Spinal cord (tissue), 10 donors: ENCODE measurements around the gene KTN1. TPM values are rescaled to one million over a fixed set of nuclear protein-coding genes. Genes with fewer than 3 reads are reported as not detected.

ENCODE experiments used
- DNase-seq, 6 donors: peaks; one replicate each; pipeline versions ENCODE4 v3.0.0 to v3.0.0-alpha.2; 2013 to 2015; ENCODE audit warnings: low spot score in 6 of 6, low read depth in 4 of 6
- H3K27ac ChIP-seq: one replicate; pipeline ENCODE4 v1.5.1; 2013; ENCODE audit warnings: low read depth, low read length, control low read depth
- H3K27me3 ChIP-seq: one replicate; pipeline ENCODE4 v1.6.1; 2013; ENCODE audit warnings: low read length; ENCODE audit not compliant: control insufficient read depth, insufficient read depth
- H3K36me3 ChIP-seq: one replicate; pipeline ENCODE4 v1.6.1; 2013; ENCODE audit warnings: low read length; ENCODE audit not compliant: control insufficient read depth, insufficient read depth
- H3K4me1 ChIP-seq: one replicate; pipeline ENCODE4 v1.6.1; 2013; ENCODE audit warnings: low read length; ENCODE audit not compliant: control insufficient read depth, insufficient read depth
- H3K4me3 ChIP-seq: one replicate; pipeline ENCODE4 v1.5.1; 2013; ENCODE audit warnings: low read depth, low read length, control low read depth
- H3K9me3 ChIP-seq: one replicate; pipeline ENCODE4 v1.6.1; 2013; ENCODE audit warnings: low read length; ENCODE audit not compliant: control insufficient read depth, insufficient read depth
- WGBS: methylation state at CpG from one replicate; pipeline ENCODE4 v1.1.5; 2013; ENCODE audit warnings: missing lambda C conversion rate; ENCODE audit not compliant: insufficient coverage; 5-methylcytosine and 5-hydroxymethylcytosine counted together
- polyA plus RNA-seq, 2 donors: library from polyadenylated mRNA; unstranded; fragments of 120-200 nt; gene quantifications; one replicate each; pipeline ENCODE4 v1.2.1, GENCODE V29; 2013; ENCODE audit not compliant: insufficient read length in 2 of 2
- total RNA-seq, 2 donors: library from RNA; depleted of rRNA in 1 of 2; stranded (reverse); fragments of 120-200 nt in 1 of 2; fragments of >200 nt in 1 of 2; gene quantifications; one replicate each; pipeline versions ENCODE4 v1.2.3 to v1.2.4, GENCODE V29; 2013 to 2014
- donor health status: healthy.

KTN1 gene
- total and polyA plus RNA-seq, 4 donors: 164 to 229 (median 191) TPM

- no peaks in the 10 kb centered on the region for H3K4me1 ChIP-seq
- H3K9me3 ChIP-seq: no peaks in the 10 kb centered on the region
- WGBS: 100% methylated on average over 1 of the region's 2 CpGs
- no peak overlapping the region for H3K4me3 ChIP-seq
- no peaks in the 10 kb centered on the region for H3K36me3 ChIP-seq
- H3K27me3 ChIP-seq: no peaks in the 10 kb centered on the region
- H3K27ac ChIP-seq: no peak overlapping the region
- DNase-seq: no peak
Measured at GRCh38 chr14:55539975-55540374, 40.0 kb upstream of the KTN1 start.

GRCh38 chr14:55540847-55541773 is 38.9 kb upstream of the KTN1 start:
- H3K27ac ChIP-seq: no peak overlapping the region
- whole genome bisulfite sequencing: 100% methylated on average over 1 of the region's 5 CpGs
- H3K27me3 ChIP-seq: no peaks in the 10 kb centered on the region
- H3K9me3 ChIP-seq: no peaks in the 10 kb centered on the region
- H3K36me3 ChIP-seq: no peaks in the 10 kb centered on the region
- no peak overlapping the region for H3K4me3 ChIP-seq
- no peaks in the 10 kb centered on the region for H3K4me1 ChIP-seq
- no peak for DNase-seq

- Histone ChIP-seq H3K4me3 (no peak overlapping the region), H3K9me3 (no peaks in the 10 kb centered on the region), H3K27ac (no peak overlapping the region), H3K36me3 (no peaks in the 10 kb centered on the region), H3K4me1 (no peaks in the 10 kb centered on the region), H3K27me3 (no peaks in the 10 kb centered on the region)
- no CpG with 5 or more reads among the region's 1 CpG for WGBS
- DNase-seq: no peak
Measured at GRCh38 chr14:55545779-55546178, 34.2 kb upstream of the KTN1 start.

GRCh38 chr14:55546212-55546874 is 33.7 kb upstream of the KTN1 start:
- DNase-seq: no peak
- H3K27me3 ChIP-seq: no peaks in the 10 kb centered on the region
- no peaks in the 10 kb centered on the region for H3K9me3 ChIP-seq
- no peaks in the 10 kb centered on the region for H3K36me3 ChIP-seq
- H3K27ac ChIP-seq: no peak overlapping the region
- H3K4me3 ChIP-seq: no peak overlapping the region
- H3K4me1 ChIP-seq: no peaks in the 10 kb centered on the region
- 85% methylated on average over 1 of the region's 3 CpGs for WGBS

- H3K4me3 ChIP-seq: no peak overlapping the region
- no peaks in the 10 kb centered on the region for H3K4me1 ChIP-seq
- no peaks in the 10 kb centered on the region for H3K27me3 ChIP-seq
- no CpG with 5 or more reads among the region's 3 CpGs for WGBS
- H3K9me3 ChIP-seq: no peaks in the 10 kb centered on the region
- no peaks in the 10 kb centered on the region for H3K36me3 ChIP-seq
- DNase-seq: no peak
- no peak overlapping the region for H3K27ac ChIP-seq
Measured at GRCh38 chr14:55547650-55548315, 32.2 kb upstream of the KTN1 start.

- Histone ChIP-seq H3K4me1 (peaks cover 12% of the 10 kb centered on the region), H3K9me3 (no peaks in the 10 kb centered on the region), H3K36me3 (no peaks in the 10 kb centered on the region), H3K27me3 (no peaks in the 10 kb centered on the region), H3K27ac (no peak overlapping the region), H3K4me3 (no peak overlapping the region)
- no CpG with 5 or more reads among the region's 2 CpGs for WGBS
- no peak for DNase-seq
Measured at GRCh38 chr14:55553791-55554190, 26.2 kb upstream of the KTN1 start.

- Histone ChIP-seq H3K27ac (no peak overlapping the region), H3K4me3 (no peak overlapping the region), H3K4me1 (peaks cover 12% of the 10 kb centered on the region), H3K36me3 (no peaks in the 10 kb centered on the region), H3K27me3 (no peaks in the 10 kb centered on the region), H3K9me3 (no peaks in the 10 kb centered on the region)
- DNase-seq: peak in 5 of 6 donors; percentile 43 to 91 (median 68)
- WGBS: 34% methylated on average over 3 of the region's 3 CpGs
Measured at GRCh38 chr14:55556929-55557623, 22.9 kb upstream of the KTN1 start.

- H3K27ac ChIP-seq: no peak overlapping the region
- H3K36me3 ChIP-seq: no peaks in the 10 kb centered on the region
- no CpG with 5 or more reads among the region's 3 CpGs for WGBS
- H3K27me3 ChIP-seq: no peaks in the 10 kb centered on the region
- peaks cover 12% of the 10 kb centered on the region for H3K4me1 ChIP-seq
- no peak overlapping the region for H3K4me3 ChIP-seq
- no peak for DNase-seq
- H3K9me3 ChIP-seq: no peaks in the 10 kb centered on the region
Measured at GRCh38 chr14:55562135-55562534, 17.9 kb upstream of the KTN1 start.

- Histone ChIP-seq H3K9me3 (no peaks in the 10 kb centered on the region), H3K27ac (no peak overlapping the region), H3K4me1 (no peaks in the 10 kb centered on the region)
Measured at GRCh38 chr14:55568618-55569017, 11.4 kb upstream of the KTN1 start.

More at GRCh38 chr14:55568618-55569017, 11.4 kb upstream of the KTN1 start:
- Histone ChIP-seq H3K27me3 (no peaks in the 10 kb centered on the region), H3K4me3 (no peak overlapping the region), H3K36me3 (no peaks in the 10 kb centered on the region)
- no peak for DNase-seq
